H1 (cell line): Measurements from ENCODE around the gene FIS1. TPM values are rescaled to one million over a fixed set of nuclear protein-coding genes. Genes with fewer than 3 reads are reported as not detected.
"Not testable (repeated sequence)": the region's sequence is repeated elsewhere in the genome, so short reads cannot be mapped to it uniquely, and the experiment has no call there.

Source experiments
- CTCF ChIA-PET: fragments of 300-600 bp; sonication (Branson Sonifier 250); formaldehyde crosslinking; loops from one replicate; lab custom pipeline; 2021; ENCODE audit not compliant: partially characterized antibody; lab: Charles Lee
- POLR2A ChIA-PET: fragments of 300-600 bp; sonication (Branson Sonifier 250); formaldehyde crosslinking; loops from one replicate; lab custom pipeline; 2021; ENCODE audit warnings: inconsistent platforms; ENCODE audit not compliant: partially characterized antibody; lab: Charles Lee
- DNase-seq, 2 experiments: peaks; one replicate each; pipeline versions ENCODE4 v3.0.0 to v3.0.0-alpha.2; 2010 to 2022; ENCODE audit warnings: low spot score in 2 of 2, low read depth in 1 of 2, mixed read lengths in 1 of 2
- FAIRE-seq: peaks from 2 replicates; lab custom pipeline; 2011; peaks lifted over from hg19 to GRCh38; lab: Jason Lieb, UNC
- H2AFZ ChIP-seq: 2 replicates; pipeline ENCODE4 v1.8.1; 2012; ENCODE audit warnings: low read length, inconsistent platforms
- H2AK5ac ChIP-seq: 2 replicates; pipeline ENCODE4 v1.6.1; 2013; ENCODE audit warnings: low read depth, low read length
- H2BK120ac ChIP-seq: replicated peaks from 2 replicates; pipeline ENCODE3; 2013; ENCODE audit warnings: low read depth, low read length, inconsistent platforms
- H2BK12ac ChIP-seq: 2 replicates; pipeline ENCODE4 v1.6.1; 2013; ENCODE audit warnings: low read depth, low read length
- H2BK15ac ChIP-seq: 2 replicates; pipeline ENCODE4 v1.6.1; 2013; ENCODE audit warnings: low read length
- H2BK20ac ChIP-seq: 2 replicates; pipeline ENCODE4 v1.6.1; 2013; ENCODE audit warnings: low read length
- H2BK5ac ChIP-seq: 2 replicates; pipeline ENCODE4 v1.6.1; 2013; ENCODE audit warnings: low read depth, low read length
- H3K14ac ChIP-seq: 2 replicates; pipeline ENCODE4 v1.6.1; 2013; ENCODE audit warnings: inconsistent platforms; ENCODE audit not compliant: insufficient read length
- H3K18ac ChIP-seq: 2 replicates; pipeline ENCODE4 v1.6.1; 2013; ENCODE audit warnings: low read length; ENCODE audit errors: extremely low read depth
- H3K23ac ChIP-seq: 2 replicates; pipeline ENCODE4 v1.6.1; 2013; ENCODE audit warnings: inconsistent platforms; ENCODE audit not compliant: insufficient read length
- H3K23me2 ChIP-seq: 2 replicates; pipeline ENCODE4 v1.6.1; 2013; ENCODE audit warnings: low read depth, low read length
- H3K27ac ChIP-seq: 2 replicates; pipeline ENCODE4 v1.6.1; 2011; ENCODE audit warnings: low read depth, low read length, inconsistent platforms
- H3K27me3 ChIP-seq, 4 experiments: replicated peaks in 1 of 4; 1 replicate in 1 of 4; 2 replicates in 3 of 4; pipeline versions ENCODE4 v1.6.1 to v1.8.1; 2011 to 2013; ENCODE audit warnings: low read length in 3 of 4, mild to moderate bottlenecking in 3 of 4, inconsistent platforms in 2 of 4, mixed read lengths in 2 of 4, moderate library complexity in 1 of 4; ENCODE audit not compliant: control insufficient read depth in 3 of 4, insufficient read depth in 3 of 4; ENCODE audit errors: extremely low read depth in 1 of 4
- H3K36me3 ChIP-seq, 4 experiments: 2 replicates each; pipeline versions ENCODE4 v1.6.1 to v1.8.1; 2011 to 2013; ENCODE audit warnings: mild to moderate bottlenecking in 4 of 4, low read length in 3 of 4, moderate library complexity in 2 of 4, control low read depth in 1 of 4, inconsistent platforms in 1 of 4; ENCODE audit not compliant: insufficient read depth in 4 of 4, control insufficient read depth in 2 of 4
- H3K4ac ChIP-seq: replicated peaks from 2 replicates; pipeline ENCODE3; 2013; ENCODE audit warnings: low read length, low read depth, mixed read lengths, inconsistent platforms; ENCODE audit not compliant: insufficient read length
- H3K4me1 ChIP-seq, 4 experiments: replicated peaks in 1 of 4; 1 replicate in 1 of 4; 2 replicates in 3 of 4; pipeline versions ENCODE4 v1.6.1 to v1.8.1; 2011 to 2013; ENCODE audit warnings: low read length in 3 of 4, inconsistent platforms in 2 of 4, mixed read lengths in 1 of 4; ENCODE audit not compliant: insufficient read depth in 4 of 4, control insufficient read depth in 3 of 4
- H3K4me2 ChIP-seq, 2 experiments: 2 replicates each; pipeline versions ENCODE4 v1.6.1 to v1.8.1; 2011 to 2013; ENCODE audit warnings: low read depth in 2 of 2, low read length in 2 of 2, control low read depth in 1 of 2, inconsistent platforms in 1 of 2, mild to moderate bottlenecking in 1 of 2; ENCODE audit not compliant: insufficient read depth in 1 of 2
- H3K4me3 ChIP-seq, 4 experiments: fragments of 200-600, 300-600 bp in 1 of 4; sonication (generic), shearing (Covaris generic), sonication (Bioruptor Twin) in 1 of 4; 2 replicates each; pipeline versions ENCODE4 v1.5.1 to v1.8.1; 2011 to 2016; ENCODE audit warnings: low read length in 4 of 4, low read depth in 3 of 4, control low read depth in 2 of 4, inconsistent platforms in 2 of 4, mild to moderate bottlenecking in 2 of 4, mixed read lengths in 1 of 4, moderate library complexity in 1 of 4; ENCODE audit not compliant: insufficient read depth in 2 of 4; ENCODE audit errors: extremely low read depth in 1 of 4
- H3K56ac ChIP-seq: replicated peaks from 2 replicates; pipeline ENCODE3; 2013; ENCODE audit warnings: low read depth, mild to moderate bottlenecking, mixed read lengths, low read length, inconsistent platforms; ENCODE audit not compliant: insufficient read length
- H3K79me1 ChIP-seq: 2 replicates; pipeline ENCODE4 v1.6.1; 2013; ENCODE audit warnings: low read depth, low read length, control low read depth
- H3K79me2 ChIP-seq, 2 experiments: 2 replicates each; pipeline versions ENCODE4 v1.6.1 to v1.8.1; 2012 to 2013; ENCODE audit warnings: low read length in 2 of 2, mild to moderate bottlenecking in 2 of 2, inconsistent platforms in 1 of 2; ENCODE audit not compliant: insufficient read depth in 2 of 2, control insufficient read depth in 1 of 2
- H3K9ac ChIP-seq, 4 experiments: replicated peaks in 1 of 4; 1 replicate in 1 of 4; 2 replicates in 3 of 4; pipeline versions ENCODE4 v1.6.1 to v1.8.1; 2011 to 2013; ENCODE audit warnings: low read depth in 3 of 4, low read length in 3 of 4, control low read depth in 2 of 4, mild to moderate bottlenecking in 2 of 4, moderate library complexity in 2 of 4, inconsistent platforms in 1 of 4; ENCODE audit errors: extremely low read depth in 1 of 4
- H3K9me3 ChIP-seq, 2 experiments: 2 replicates each; pipeline versions ENCODE4 v1.6.1 to v1.8.1; 2012 to 2013; ENCODE audit warnings: mild to moderate bottlenecking in 2 of 2, moderate library complexity in 2 of 2, control low read depth in 1 of 2, inconsistent platforms in 1 of 2, low read depth in 1 of 2, low read length in 1 of 2, mixed read lengths in 1 of 2; ENCODE audit not compliant: insufficient read depth in 2 of 2
- H4K20me1 ChIP-seq, 2 experiments: replicated peaks in 1 of 2; 2 replicates each; pipeline versions ENCODE3 to v1.8.1; 2011 to 2013; ENCODE audit warnings: inconsistent platforms in 2 of 2, low read length in 2 of 2, mild to moderate bottlenecking in 1 of 2; ENCODE audit not compliant: insufficient read depth in 2 of 2, control insufficient read depth in 1 of 2
- H4K5ac ChIP-seq: 2 replicates; pipeline ENCODE4 v1.6.1; 2013; ENCODE audit warnings: low read length, low read depth, mixed read lengths, inconsistent platforms; ENCODE audit not compliant: insufficient read length
- H4K8ac ChIP-seq: 2 replicates; pipeline ENCODE4 v1.8.0; 2013; ENCODE audit warnings: mild to moderate bottlenecking, moderate library complexity, low read length, inconsistent platforms; ENCODE audit not compliant: insufficient read depth; ENCODE audit errors: extremely low read depth
- H4K91ac ChIP-seq: replicated peaks from 2 replicates; pipeline ENCODE3; 2013; ENCODE audit warnings: low read length, mixed read lengths, inconsistent platforms; ENCODE audit not compliant: insufficient read length
- WGBS, 2 experiments: shearing (Covaris generic) in 1 of 2; methylation state at CpG; one replicate each; pipeline versions ENCODE4 v1.1.6 to v1.1.7; 2013 to 2015; ENCODE audit warnings: low lambda C conversion rate in 2 of 2, mixed read lengths in 2 of 2, inconsistent platforms in 1 of 2, low coverage in 1 of 2, missing lambda C conversion rate in 1 of 2; ENCODE audit not compliant: insufficient replicate concordance in 2 of 2, insufficient coverage in 1 of 2, insufficient read length in 1 of 2; ENCODE audit errors: extremely low coverage in 1 of 2, missing lambda C conversion rate in 1 of 2; 5-methylcytosine and 5-hydroxymethylcytosine counted together
- polyA plus RNA-seq, 7 experiments: library from polyadenylated mRNA; depleted of rRNA in 3 of 7; stranded (reverse) in 5 of 7; unstranded in 2 of 7; fragments of >200 nt in 5 of 7; fragments of 200-250 nt in 2 of 7; gene quantifications; 1 replicate in 5 of 7; 2 replicates in 1 of 7; 4 replicates in 1 of 7; pipeline versions ENCODE4 v1.2.1 to v1.2.3, GENCODE V29; 2011 to 2013; ENCODE audit warnings: missing spikeins in 2 of 7, mixed read lengths in 2 of 7
- total RNA-seq: library from RNA; stranded (reverse); fragmentation: NEBNext Ultra II Directional; extraction: Animal tissue kit (Norgen Biotek cat#: 25700); gene quantifications from 2 replicates; pipeline ENCODE4 v1.2.1, GENCODE V29; 2021

The FIS1 gene
- total and polyA plus RNA-seq, 2 of the 8 experiments (the other 6 are each of a cell fraction or from before 2014, with no cell fraction given), result 128 to 195 TPM

GRCh38 chr7:101292566-101292965 lies 47.7 kb upstream of the FIS1 start:
- CTCF ChIA-PET, result interaction anchor here (0.8 to 3.8 kb wide), 7 partner anchors 8 to 220 kb away, joined by 3 to 29 read pairs (median 6); no protein-coding TSS in a partner anchor

More at GRCh38 chr7:101292566-101292965, 47.7 kb upstream of the FIS1 start:
- H3K27me3 ChIP-seq, H3K4ac ChIP-seq, H4K20me1 ChIP-seq, FAIRE-seq, H2AFZ ChIP-seq, H3K36me3 ChIP-seq, H3K9ac ChIP-seq, H3K9me3 ChIP-seq, H3K4me3 ChIP-seq, H3K14ac ChIP-seq, H2BK15ac ChIP-seq, H4K8ac ChIP-seq, DNase-seq, H3K56ac ChIP-seq, H3K79me1 ChIP-seq, H3K23ac ChIP-seq, H3K23me2 ChIP-seq: not testable (repeated sequence)
- Histone ChIP-seq H3K27ac (peak overlapping the region; percentile 25; the same call in 1 of the 2 replicates), H2BK5ac (peak overlapping the region; percentile 100), H2BK20ac (peak overlapping the region; percentile 88; the same call in 1 of the 2 replicates), H3K4me1 (peaks cover 9 to 39% (median 23%) of the 10 kb centered on the region in 4 experiments), H4K5ac (peak overlapping the region; percentile 51), H3K4me2 (peak overlapping the region; percentile 57 to 67; a peak in 3 of 4 replicates), H3K18ac (peak overlapping the region; percentile 99; the same call in 1 of the 2 replicates), H2BK120ac (peak overlapping the region; percentile 14), H4K91ac (peak overlapping the region; percentile 91), H3K79me2 (peaks cover 0 to 19% of the 10 kb centered on the region in 2 experiments; a peak in 2 of 4 replicates), H2BK12ac (peak overlapping the region; percentile 91; the same call in 1 of the 2 replicates), H2AK5ac (peak overlapping the region; percentile 98; the same call in 1 of the 2 replicates)
- 63% methylated on average over 5 of the region's 5 CpGs; no CpG with 5 or more reads in 1 of the 2 experiments for WGBS, 2 experiments
- POLR2A ChIA-PET, result interaction anchor here (0.5 to 7.4 kb wide), 14 partner anchors 11 to 466 kb away, joined by 3 to 144 read pairs (median 5); partner anchors contain the start of genes CLDN15, MOGAT3, PLOD3 and ZNHIT1
